ENCODE data around the gene CSRP1.

CSRP1 gene

GRCh38 chr1:201513498-201514243 is 6.7 kb upstream of the CSRP1 start:
- no peak for DNase-seq (ENCODE audit: low read depth)

- no peak for DNase-seq (ENCODE audit: low read depth)
Observed at GRCh38 chr1:201511941-201512539, 5.1 kb upstream of the CSRP1 start.

DNA sequence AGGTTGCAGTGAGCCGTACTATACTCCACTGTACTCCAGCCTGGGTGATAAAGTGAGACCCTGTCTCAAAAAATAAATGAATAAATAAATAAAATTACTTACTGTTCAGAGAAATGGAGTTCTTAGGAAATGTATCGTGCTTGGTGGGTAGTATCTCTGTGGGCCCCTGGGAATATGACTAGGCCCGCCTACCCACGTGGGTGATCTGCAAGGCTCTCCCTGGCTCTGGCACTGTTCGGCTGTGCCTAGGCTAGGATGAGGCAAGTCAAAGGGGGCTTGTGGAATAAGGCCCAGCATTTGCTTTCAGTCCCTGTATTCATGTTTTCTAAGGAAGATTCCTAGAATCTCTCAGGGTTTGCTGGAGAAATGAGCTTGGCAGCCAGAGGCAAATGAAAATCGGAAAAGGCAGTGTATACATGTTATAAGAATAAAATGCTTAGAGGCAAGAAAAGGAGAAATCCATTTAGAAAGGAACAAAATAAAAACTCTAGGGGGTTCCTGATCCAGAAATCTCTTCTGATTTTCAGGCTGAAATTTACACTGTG is 4.5 kb upstream of the CSRP1 start:
- no peak for DNase-seq (ENCODE audit: low read depth)

- DNase-seq (ENCODE audit: low read depth), result no peak
Observed at GRCh38 chr1:201510734-201511133, 3.8 kb upstream of the CSRP1 start.

DNA sequence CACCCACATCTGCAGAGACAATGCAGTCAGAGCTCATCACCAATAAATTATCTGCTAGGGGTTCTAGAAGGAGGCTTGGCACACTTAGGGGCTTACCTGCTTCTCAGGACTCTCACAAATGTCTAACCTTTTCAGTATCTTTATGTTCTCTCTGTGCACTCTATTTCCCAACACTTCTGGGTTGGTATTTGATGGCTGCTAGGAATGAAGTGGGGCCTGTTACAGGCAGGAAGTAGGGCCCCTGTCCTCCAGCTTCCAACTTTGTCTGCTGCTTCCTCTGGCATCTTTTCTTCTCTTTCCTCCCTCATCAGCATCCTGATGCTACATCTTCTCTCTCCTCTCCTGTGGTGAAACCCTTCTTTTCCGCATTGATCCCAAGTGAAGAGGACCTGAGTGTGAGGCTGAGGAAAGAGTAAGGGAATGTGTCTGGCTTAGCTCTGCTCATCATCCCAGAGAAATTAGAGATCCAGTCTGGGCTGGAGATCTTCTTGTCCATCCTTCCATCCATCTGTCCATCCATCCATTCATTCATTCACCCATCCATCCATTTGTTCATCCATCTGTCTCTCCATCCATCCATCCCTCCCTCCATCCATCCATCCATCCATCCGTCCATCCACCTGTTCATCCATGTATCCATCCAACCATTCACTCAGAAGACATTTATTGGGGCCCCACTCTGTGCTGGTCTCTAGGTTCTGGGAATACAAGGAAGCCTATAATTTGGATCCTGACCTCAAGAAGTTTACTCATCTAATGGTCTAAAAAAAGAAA is 2.9 kb upstream of the CSRP1 start:
- DNase-seq (ENCODE audit: low read depth), result no peak

DNA sequence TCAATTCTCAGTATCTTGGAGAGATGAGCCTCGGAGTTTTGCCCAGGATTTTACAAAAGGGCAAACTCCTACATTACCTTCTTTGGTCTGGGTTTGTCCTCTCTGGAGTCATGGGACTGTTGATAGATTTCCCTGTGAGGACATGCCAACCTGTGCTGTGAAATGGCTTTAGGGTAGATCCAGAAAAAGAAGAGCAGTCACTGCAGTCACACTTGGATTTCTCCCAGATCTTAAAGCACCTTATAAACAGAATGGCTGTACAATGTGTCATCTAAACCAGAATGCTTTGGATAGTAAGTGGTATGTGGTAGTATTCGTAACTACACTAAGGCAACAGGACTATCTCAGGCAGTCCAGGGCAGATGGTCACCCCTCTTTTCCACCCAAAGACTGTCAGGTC is 1.9 kb upstream of the CSRP1 start:
- DNase-seq (ENCODE audit: low read depth), result no peak

GRCh38 chr1:201507360-201507675 is 395 bp upstream of the CSRP1 start:
- DNase-seq (ENCODE audit: low read depth), result no peak

GRCh38 chr1:201506092-201506491 is 831 bp downstream of the CSRP1 start:
- no peak for DNase-seq (ENCODE audit: low read depth)

DNA sequence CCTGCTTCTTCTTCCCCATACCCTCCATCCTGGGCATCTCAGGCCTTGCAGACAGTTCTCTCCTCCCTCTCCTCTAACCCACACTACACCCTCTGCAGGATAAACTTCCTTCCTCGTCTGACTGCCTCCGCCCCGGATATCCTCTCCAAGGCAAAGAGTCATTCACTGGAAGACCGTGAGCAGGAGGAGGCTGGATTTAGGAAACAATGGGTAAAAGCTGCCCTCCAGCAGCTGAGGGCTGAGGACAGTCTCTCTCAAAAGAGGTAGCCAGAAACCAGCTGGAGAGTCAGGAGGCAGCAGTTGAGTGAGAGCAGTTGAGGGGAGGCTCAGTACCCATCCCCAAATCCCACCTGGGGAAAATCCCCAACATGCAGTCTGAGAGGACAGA is 1.4 kb downstream of the CSRP1 start:
- DNase-seq (ENCODE audit: low read depth), result no peak

- no peak for DNase-seq (ENCODE audit: low read depth)
Observed at GRCh38 chr1:201504799-201505502, 2.0 kb downstream of the CSRP1 start.

- no peak for DNase-seq (ENCODE audit: low read depth)
Observed at GRCh38 chr1:201504179-201504631, 2.7 kb downstream of the CSRP1 start.

DNA sequence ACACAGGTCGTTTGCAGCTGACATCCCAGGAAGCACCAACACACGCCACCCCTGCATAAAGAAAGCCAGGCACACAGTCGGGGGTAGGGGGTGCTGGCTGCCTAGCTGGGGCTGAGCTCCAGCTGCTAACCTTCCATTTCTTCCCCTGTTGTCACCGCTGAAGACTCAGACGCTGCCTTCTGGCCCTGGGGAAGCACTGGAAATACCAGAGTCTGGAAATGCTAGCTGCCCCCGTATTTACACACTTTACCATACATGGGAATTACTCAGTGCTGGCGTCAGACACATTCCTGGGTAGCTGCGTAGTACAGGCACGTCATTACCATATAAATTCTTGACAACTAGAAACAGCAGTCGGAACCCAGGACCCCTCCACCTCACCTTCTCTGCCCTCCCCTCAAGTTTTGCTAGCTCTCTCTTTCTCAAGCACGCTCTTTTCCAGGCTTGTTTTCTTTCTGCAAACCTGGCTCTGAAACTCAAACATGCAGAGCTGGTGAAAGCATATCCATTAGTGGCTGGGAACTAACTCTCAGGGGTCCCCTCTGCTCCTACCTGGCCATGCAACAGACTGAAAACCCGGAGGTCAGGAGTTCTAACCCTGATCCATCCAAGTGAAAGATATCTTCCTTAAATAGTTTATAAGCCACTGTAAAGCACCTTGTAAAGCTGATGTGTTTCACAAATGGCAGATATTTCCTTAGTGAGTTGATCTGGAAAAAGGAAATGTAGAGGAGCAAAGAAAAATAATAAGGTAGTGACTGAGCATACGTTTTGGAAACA is 3.3 kb downstream of the CSRP1 start:
- DNase-seq (ENCODE audit: low read depth), result no peak

DNA sequence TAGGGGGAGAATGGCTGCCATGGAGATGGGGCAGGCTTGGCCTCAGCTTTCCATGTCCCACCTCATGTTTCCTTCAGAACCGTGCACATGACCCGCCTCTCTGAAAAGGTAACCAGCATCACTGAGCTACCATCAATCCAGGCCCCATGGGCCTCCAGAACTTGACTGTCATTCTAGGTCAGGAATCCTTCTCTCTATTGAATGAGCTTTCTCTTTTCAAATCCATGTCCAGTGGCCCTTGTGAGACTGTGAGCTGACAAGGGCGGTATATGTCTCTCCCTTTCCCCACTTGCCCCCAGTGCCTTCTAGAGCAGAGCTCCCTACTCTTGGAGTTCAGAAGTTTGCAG is 4.4 kb downstream of the CSRP1 start:
- DNase-seq (ENCODE audit: low read depth), result no peak

DNA sequence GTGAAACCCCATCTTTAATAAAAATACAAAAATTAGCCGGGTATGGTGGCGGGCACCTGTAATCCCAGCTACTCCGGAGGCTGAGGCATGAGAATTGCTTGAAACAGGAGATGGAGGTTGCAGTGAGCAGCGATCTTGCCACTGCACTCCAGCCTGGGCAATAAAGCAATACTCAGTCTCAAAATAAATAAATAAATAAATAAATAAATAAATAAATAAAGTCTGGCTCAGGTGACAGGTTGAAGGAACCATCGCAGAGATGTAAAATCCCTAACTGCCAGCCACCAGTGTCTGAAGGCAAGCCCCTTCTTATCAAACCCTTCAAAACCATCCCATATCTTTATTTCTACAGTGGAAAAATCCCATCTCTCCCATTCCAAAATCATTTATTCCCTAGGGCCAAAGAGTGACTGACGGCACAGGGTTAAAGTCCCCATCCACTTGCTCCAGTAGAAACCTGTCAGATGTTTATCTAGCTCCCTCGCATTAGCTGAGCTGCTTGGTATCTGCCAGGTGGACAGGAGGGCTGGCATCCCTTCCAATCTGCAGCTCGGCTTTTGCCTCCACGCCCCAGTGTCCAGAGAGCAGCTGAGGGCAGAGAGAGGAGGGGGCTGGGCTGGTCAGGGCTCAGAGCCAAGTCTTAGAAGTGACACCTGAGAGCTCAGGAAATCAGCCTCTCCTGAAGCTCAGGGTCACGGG is 5.0 kb downstream of the CSRP1 start:
- no peak for DNase-seq (ENCODE audit: low read depth)

GRCh38 chr1:201501144-201501543 is 5.8 kb downstream of the CSRP1 start:
- DNase-seq (ENCODE audit: low read depth), result no peak

DNA sequence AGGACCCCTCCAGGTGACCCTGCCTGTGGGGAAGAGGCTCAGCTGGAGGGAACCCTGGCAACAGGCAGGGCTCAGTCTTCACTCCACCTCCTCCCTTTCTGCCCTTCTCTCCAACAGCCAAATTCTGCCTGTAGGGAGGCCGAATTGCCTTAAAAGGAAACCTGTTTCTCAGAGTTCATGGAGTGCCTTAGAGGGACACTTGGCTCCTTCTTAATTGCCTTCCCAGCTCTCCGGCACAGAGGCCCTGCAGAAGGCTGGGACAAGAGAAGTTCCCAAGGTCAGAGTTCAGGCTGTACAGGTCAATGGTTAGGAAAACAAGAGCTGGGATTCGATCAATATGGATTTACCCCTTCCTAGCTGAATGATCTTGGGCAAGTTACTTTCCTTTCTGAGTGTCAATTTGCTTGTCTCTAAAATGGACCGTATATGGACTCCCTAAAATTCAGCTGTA is 6.2 kb downstream of the CSRP1 start:
- no peak for DNase-seq (ENCODE audit: low read depth)

GRCh38 chr1:201499795-201500669 is 6.9 kb downstream of the CSRP1 start:
- no peak for DNase-seq (ENCODE audit: low read depth)

GRCh38 chr1:201499191-201499590 is 7.7 kb downstream of the CSRP1 start:
- no peak for DNase-seq (ENCODE audit: low read depth)

GRCh38 chr1:201498621-201499020 is 8.3 kb downstream of the CSRP1 start:
- DNase-seq (ENCODE audit: low read depth), result no peak

DNA sequence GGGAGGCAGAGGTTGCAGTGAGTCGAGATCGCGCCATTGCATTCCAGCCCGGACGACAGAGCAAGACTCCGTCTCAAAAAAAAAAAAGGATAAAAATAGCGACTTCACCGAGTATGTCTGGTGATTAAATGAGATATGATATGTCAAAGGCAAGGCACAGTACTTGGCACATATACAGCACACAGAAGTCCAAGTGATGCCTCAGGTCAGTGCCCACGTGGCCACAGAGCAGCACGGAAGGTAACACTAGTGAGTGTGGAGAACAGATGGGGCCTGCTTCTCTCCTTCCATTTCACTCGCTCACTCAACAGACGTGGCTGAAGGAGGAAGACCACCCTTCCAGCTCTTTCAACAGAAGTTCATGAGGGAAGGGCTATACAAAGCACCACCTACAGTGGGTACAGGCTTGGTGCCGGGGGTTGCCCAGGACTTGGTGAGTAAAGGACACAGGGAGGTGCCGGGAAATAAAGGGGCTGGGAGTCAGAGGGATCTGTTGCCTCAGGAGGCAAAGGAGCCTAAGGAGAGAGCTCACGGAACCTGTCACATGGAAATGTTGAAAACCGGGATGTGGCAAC is 8.9 kb downstream of the CSRP1 start:
- DNase-seq (ENCODE audit: low read depth), result no peak

Data from activated gamma-delta T cell treated with anti-CD3 and anti-CD28 coated beads, Interleukin-2, amount 50 U/mL, for 16 hours (primary cell).